Left ventricle myocardium superior (tissue), 1 donor: ENCODE results near the gene NUTM2F. TPM values are rescaled to one million over a fixed set of nuclear protein-coding genes. Genes with fewer than 3 reads are reported as not detected.
"Not testable (repeated sequence)": the region's sequence is repeated elsewhere in the genome, so short reads cannot be mapped to it uniquely, and the experiment has no call there.

ENCODE experiments used
- ATAC-seq: fragments of 200-7000 bp; cut with Tn5 transposase; one replicate; pipeline ENCODE4 v1.9.1; 2020; ENCODE audit warnings: mild to moderate bottlenecking, moderate library complexity
- DNase-seq: peaks from one replicate; pipeline ENCODE4 v3.0.0-alpha.2; 2020
- intact Hi-C: fragments of 100-400 bp; cut with micrococcal nuclease; formaldehyde crosslinking; loops from one replicate; pipeline ENCODE4 v1.11.0; 2022
- long read RNA-seq: library from polyadenylated mRNA; unstranded; transcript quantifications from one replicate; pipeline ENCODE4 v2.0.0, GENCODE V29; 2021
- total RNA-seq: library from RNA; stranded (reverse); fragmentation: NEBNext Ultra II Directional; extraction: Animal tissue kit (Norgen Biotek cat#: 25700); gene quantifications from one replicate; pipeline ENCODE4 v1.2.1, GENCODE V29; 2021
- donor health status: DM: no; HTN: yes; CAD: no; lungs with severe emphysema.

The NUTM2F gene
- not detected for total RNA-seq
- long read RNA-seq, result 0 reads

- intact Hi-C loops, ATAC-seq, DNase-seq: not testable (repeated sequence)
These were observed at the start of gene NUTM2F for GRCh38 chr9:94328544-94328943. NUTM2F (minus strand) TSS chr9:94328644; CDS start chr9:94328623, 21 bp downstream.

GRCh38 chr9:94375197-94375596, 46.8 kb upstream of the NUTM2F start:
- intact Hi-C loops, result not testable (repeated sequence)
- peak; percentile 54 for ATAC-seq

GRCh38 chr9:94374176-94375056, 46.0 kb upstream of the NUTM2F start:
- ATAC-seq (peak; percentile 99), DNase-seq (peak; percentile 95)
- intact Hi-C loops, result not testable (repeated sequence)

More at GRCh38 chr9:94375197-94375596, 46.8 kb upstream of the NUTM2F start:
- not testable (repeated sequence) for DNase-seq

- intact Hi-C loops, DNase-seq, ATAC-seq: not testable (repeated sequence)
These were observed 45.3 kb upstream of the NUTM2F start for GRCh38 chr9:94373779-94374175.

GRCh38 chr9:94370266-94370665, 41.8 kb upstream of the NUTM2F start:
- DNase-seq, intact Hi-C loops, ATAC-seq: not testable (repeated sequence)

- intact Hi-C loops, DNase-seq, ATAC-seq: not testable (repeated sequence)
These were observed 35.7 kb upstream of the NUTM2F start for GRCh38 chr9:94364093-94364614.

- intact Hi-C loops, DNase-seq, ATAC-seq: not testable (repeated sequence)
These were observed 28.7 kb upstream of the NUTM2F start for GRCh38 chr9:94357158-94357557.

- DNase-seq, intact Hi-C loops, ATAC-seq: not testable (repeated sequence)
These were observed 23.7 kb upstream of the NUTM2F start for GRCh38 chr9:94351901-94352723.

GRCh38 chr9:94348754-94349153, 20.3 kb upstream of the NUTM2F start:
- DNase-seq, intact Hi-C loops, ATAC-seq: not testable (repeated sequence)

- not testable (repeated sequence) for ATAC-seq, DNase-seq
These were observed 19.0 kb upstream of the NUTM2F start for GRCh38 chr9:94347451-94347850.

GRCh38 chr9:94341703-94342102, 13.3 kb upstream of the NUTM2F start:
- DNase-seq, intact Hi-C loops, ATAC-seq: not testable (repeated sequence)

More at GRCh38 chr9:94347451-94347850, 19.0 kb upstream of the NUTM2F start:
- intact Hi-C loops, result not testable (repeated sequence)

GRCh38 chr9:94340750-94341149, 12.3 kb upstream of the NUTM2F start:
- DNase-seq, ATAC-seq, intact Hi-C loops: not testable (repeated sequence)

GRCh38 chr9:94339657-94340056, 11.2 kb upstream of the NUTM2F start:
- ATAC-seq, result not testable (repeated sequence)

GRCh38 chr9:94338723-94339122, 10.3 kb upstream of the NUTM2F start:
- intact Hi-C loops, ATAC-seq, DNase-seq: not testable (repeated sequence)

More at GRCh38 chr9:94339657-94340056, 11.2 kb upstream of the NUTM2F start:
- intact Hi-C loops, DNase-seq: not testable (repeated sequence)

GRCh38 chr9:94336445-94336844, 8.0 kb upstream of the NUTM2F start:
- intact Hi-C loops, result not testable (repeated sequence)

GRCh38 chr9:94325583-94325982, 2.9 kb downstream of the NUTM2F start:
- DNase-seq, intact Hi-C loops, ATAC-seq: not testable (repeated sequence)

More at GRCh38 chr9:94336445-94336844, 8.0 kb upstream of the NUTM2F start:
- DNase-seq, ATAC-seq: not testable (repeated sequence)

- ATAC-seq, intact Hi-C loops, DNase-seq: not testable (repeated sequence)
These were observed 5.2 kb downstream of the NUTM2F start for GRCh38 chr9:94323153-94323798.

GRCh38 chr9:94322342-94322940, 6.0 kb downstream of the NUTM2F start:
- ATAC-seq, result peak; percentile 85
- intact Hi-C loops, DNase-seq: not testable (repeated sequence)
